Measurements from ENCODE around the gene COL4A5.

COL4A5 gene

DNA sequence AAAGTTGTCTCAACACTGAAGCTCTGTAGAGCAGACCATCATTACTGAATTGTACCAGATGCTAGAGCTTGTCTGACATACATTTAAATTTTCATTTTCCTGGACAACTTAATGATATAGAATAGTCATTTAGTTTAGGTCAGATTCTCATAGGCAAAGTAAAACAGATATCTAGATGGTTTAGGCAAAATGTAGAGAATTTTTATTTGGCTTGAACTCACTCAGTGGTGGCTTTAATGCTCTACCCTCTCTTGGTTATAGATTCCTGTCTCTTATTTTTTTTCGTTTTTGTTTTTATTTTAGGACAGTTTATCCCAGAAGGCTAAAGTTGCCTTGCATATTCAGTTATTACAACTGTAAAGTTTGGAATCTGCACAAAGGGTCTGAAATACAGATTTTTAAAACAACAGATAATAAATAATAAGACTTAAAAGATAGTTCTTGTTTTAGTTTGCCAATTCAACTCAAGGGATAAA is 300.7 kb downstream of the COL4A5 start:
- no peak overlapping the region for H2AFZ ChIP-seq (ENCODE audit: low read depth, low read length, severe bottlenecking)
- no peak overlapping the region for H3K9ac ChIP-seq (ENCODE audit: low read length)
- TF ChIP-seq, protein P1, sequence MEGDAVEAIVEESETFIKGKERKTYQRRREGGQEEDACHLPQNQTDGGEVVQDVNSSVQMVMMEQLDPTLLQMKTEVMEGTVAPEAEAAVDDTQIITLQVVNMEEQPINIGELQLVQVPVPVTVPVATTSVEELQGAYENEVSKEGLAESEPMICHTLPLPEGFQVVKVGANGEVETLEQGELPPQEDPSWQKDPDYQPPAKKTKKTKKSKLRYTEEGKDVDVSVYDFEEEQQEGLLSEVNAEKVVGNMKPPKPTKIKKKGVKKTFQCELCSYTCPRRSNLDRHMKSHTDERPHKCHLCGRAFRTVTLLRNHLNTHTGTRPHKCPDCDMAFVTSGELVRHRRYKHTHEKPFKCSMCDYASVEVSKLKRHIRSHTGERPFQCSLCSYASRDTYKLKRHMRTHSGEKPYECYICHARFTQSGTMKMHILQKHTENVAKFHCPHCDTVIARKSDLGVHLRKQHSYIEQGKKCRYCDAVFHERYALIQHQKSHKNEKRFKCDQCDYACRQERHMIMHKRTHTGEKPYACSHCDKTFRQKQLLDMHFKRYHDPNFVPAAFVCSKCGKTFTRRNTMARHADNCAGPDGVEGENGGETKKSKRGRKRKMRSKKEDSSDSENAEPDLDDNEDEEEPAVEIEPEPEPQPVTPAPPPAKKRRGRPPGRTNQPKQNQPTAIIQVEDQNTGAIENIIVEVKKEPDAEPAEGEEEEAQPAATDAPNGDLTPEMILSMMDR (IDR thresholded peaks at IDR 0.05; ENCODE audit: insufficient read depth, low read length, poor library complexity, severe bottlenecking): no peak
- no peak for TF ChIP-seq EZH2phosphoT487 (conservative IDR thresholded peaks at IDR 0.05; ENCODE audit: low read length)
- H3K79me2 ChIP-seq (ENCODE audit: insufficient read depth, low read length): no peaks in the 10 kb centered on the region
- no peaks in the 10 kb centered on the region for H3K9me2 ChIP-seq (replicated peaks; ENCODE audit: insufficient read depth, low read length)
- H3F3A ChIP-seq (ENCODE audit: insufficient read depth): no peaks in the 10 kb centered on the region
- no peak overlapping the region for H3K4me3 ChIP-seq (ENCODE audit: insufficient read depth, low read length, poor library complexity, severe bottlenecking)
- no peaks in the 10 kb centered on the region for H4K20me1 ChIP-seq (ENCODE audit: low read depth, low read length)
- no peaks in the 10 kb centered on the region for H3K27me3 ChIP-seq (ENCODE audit: low read length)
- no peaks in the 10 kb centered on the region for H3K9me3 ChIP-seq (ENCODE audit: insufficient read depth, low read length)
- no peaks in the 10 kb centered on the region for H3K36me3 ChIP-seq (ENCODE audit: low read length)
- H3K4me2 ChIP-seq (ENCODE audit: low read depth, low read length, poor library complexity, severe bottlenecking): no peak overlapping the region
- no peak overlapping the region for H3K27ac ChIP-seq (ENCODE audit: low read depth, low read length)
